Panc1 (cell line): ENCODE results near the gene GNAZ. TPM values are rescaled to one million over a fixed set of nuclear protein-coding genes. Genes with fewer than 3 reads are reported as not detected.

Experiments used
- ATAC-seq: fragments of 200-7000 bp; cut with Tn5 transposase; 2 replicates; pipeline ENCODE4 v1.9.1; 2020; ENCODE audit warnings: mild to moderate bottlenecking, moderate library complexity
- BruUV-seq: library from RNA; stranded (reverse); fragments of 400-500 nt; replicated peaks from 2 replicates; lab custom pipeline; 2021; lab: Mats Ljungman, UMichigan
- CTCF ChIA-PET: fragments of 300-600 bp; sonication (Branson Sonifier 250); formaldehyde crosslinking; loops from one replicate; lab custom pipeline; 2022; ENCODE audit warnings: antibody characterized with exemption; lab: Charles Lee
- POLR2A ChIA-PET: fragments of 300-600 bp; sonication (Branson Sonifier 250); formaldehyde crosslinking; loops from one replicate; lab custom pipeline; 2022; ENCODE audit warnings: antibody characterized with exemption; lab: Charles Lee
- DNase-seq: peaks from one replicate; pipeline ENCODE4 v3.0.0-alpha.2; 2010; ENCODE audit warnings: low read depth, low spot score
- H3K27ac ChIP-seq: 2 replicates; pipeline ENCODE4 v1.5.1; 2011; ENCODE audit warnings: mild to moderate bottlenecking, low read length, inconsistent platforms
- H3K27me3 ChIP-seq: fragments of 200-500 bp; sonication (Bioruptor generic); 2 replicates; pipeline ENCODE4 v1.6.0; 2014; ENCODE audit warnings: low read length, inconsistent platforms; ENCODE audit not compliant: control insufficient read depth, insufficient read depth
- H3K36me3 ChIP-seq: fragments of 200-500 bp; sonication (Bioruptor generic); 2 replicates; pipeline ENCODE4 v1.5.1; 2014; ENCODE audit warnings: inconsistent platforms, mild to moderate bottlenecking, low read length, moderate library complexity; ENCODE audit not compliant: control insufficient read depth, insufficient read depth
- H3K4me1 ChIP-seq: 2 replicates; pipeline ENCODE4 v1.5.1; 2011; ENCODE audit warnings: inconsistent platforms, mild to moderate bottlenecking, low read length, moderate library complexity; ENCODE audit not compliant: control insufficient read depth, insufficient read depth
- H3K4me3 ChIP-seq, 2 experiments: 2 replicates each; pipeline ENCODE4 v1.5.1; 2011 to 2012; ENCODE audit warnings: low read depth in 2 of 2, low read length in 2 of 2, mild to moderate bottlenecking in 2 of 2, inconsistent platforms in 1 of 2, moderate library complexity in 1 of 2
- H3K9me3 ChIP-seq: fragments of 200-500 bp; sonication (Bioruptor generic); 2 replicates; pipeline ENCODE4 v1.5.1; 2014; ENCODE audit warnings: low read depth, mild to moderate bottlenecking, inconsistent platforms, low read length, moderate library complexity; ENCODE audit not compliant: control insufficient read depth, insufficient read depth
- CTCF ChIP-seq: fragments of 450-650 bp; IDR thresholded peaks from 2 replicates; pipeline ENCODE4 v1.5.1; 2017; ENCODE audit warnings: mild to moderate bottlenecking
- POLR2AphosphoS5 ChIP-seq: IDR thresholded peaks from 2 replicates; pipeline ENCODE4 v1.6.1; 2012; ENCODE audit warnings: mild to moderate bottlenecking, low read depth, low read length, moderate library complexity
- REST ChIP-seq, 2 experiments: IDR thresholded peaks; 2 replicates each; pipeline ENCODE4 v1.6.1; 2011 to 2012; ENCODE audit warnings: low read depth in 2 of 2, control low read depth in 1 of 2, low read length in 1 of 2, mild to moderate bottlenecking in 1 of 2, moderate library complexity in 1 of 2; ENCODE audit not compliant: insufficient read depth in 1 of 2
- SIN3A ChIP-seq: IDR thresholded peaks from 2 replicates; pipeline ENCODE4 v1.6.1; 2012; ENCODE audit warnings: low read depth, mild to moderate bottlenecking, low read length, moderate library complexity, borderline replicate concordance; ENCODE audit not compliant: insufficient read depth
- TCF7L2 ChIP-seq: IDR thresholded peaks from 2 replicates; pipeline ENCODE4 v1.6.1; 2011; ENCODE audit warnings: mild to moderate bottlenecking, low read depth, low read length, inconsistent platforms
- in situ Hi-C: cut with HindIII; loops from 2 replicates; pipeline ENCODE4 v1.10.0; 2016; ENCODE audit warnings: low sequenced_read_pairs, low pct_unique_long_range_greater_than_20kb
- intact Hi-C: fragments of 100-400 bp; cut with micrococcal nuclease; formaldehyde crosslinking; loops from one replicate; pipeline ENCODE4 v1.10.0; 2022; ENCODE audit not compliant: unreplicated experiment
- total RNA-seq: library from RNA; stranded (reverse); gene quantifications from one replicate; pipeline ENCODE4 v1.2.1, GENCODE V29; 2021; ENCODE audit not compliant: unreplicated experiment

Gene GNAZ
- total RNA-seq, 1 experiment from 2014 or later = 11.9 TPM

GRCh38 chr22:23060612-23061400 lies 9.5 kb upstream of the GNAZ start:
- intact Hi-C loops = no loop called here
- POLR2A ChIA-PET = no interaction called here

More at GRCh38 chr22:23060612-23061400, 9.5 kb upstream of the GNAZ start:
- DNase-seq (no peak), ATAC-seq (no peak)
- in situ Hi-C loops = no loop called here
- no peak overlapping the region for H3K4me3 ChIP-seq
- no TSS peak for BruUV-seq
- no peaks in the 10 kb centered on the region for H3K27me3 ChIP-seq
- CTCF ChIA-PET = no interaction called here
- H3K36me3 ChIP-seq = no peaks in the 10 kb centered on the region
- no peaks in the 10 kb centered on the region for H3K9me3 ChIP-seq
- no peaks in the 10 kb centered on the region for H3K4me1 ChIP-seq
- H3K27ac ChIP-seq = no peak overlapping the region
- TF ChIP-seq SIN3A (no peak), CTCF (no peak), POLR2AphosphoS5 (no peak), REST (IDR thresholded peaks at IDR 0.05; ENCODE audit: insufficient read depth in 1 of 2, low read depth in 2 of 2, low read length in 1 of 2) (no peak), TCF7L2 (no peak)
